HEK293 (cell line): Measurements from ENCODE around the gene CCBE1.

Experiments
- CTCF ChIA-PET: fragments of 350-600 bp; formaldehyde crosslinking; extraction: SDS; loops from one replicate; lab custom pipeline; 2021; ENCODE audit warnings: antibody characterized with exemption; lab: Yijun Ruan, JAX
- POLR2A ChIA-PET: fragments of 300-600 bp; formaldehyde crosslinking; extraction: SDS; loops from one replicate; lab custom pipeline; 2020; ENCODE audit warnings: antibody characterized with exemption, inconsistent platforms; lab: Yijun Ruan, JAX
- H3K27ac ChIP-seq: fragments of 200-500 bp; sonication (Bioruptor generic); 2 replicates; pipeline ENCODE4 v1.5.1; 2014; ENCODE audit warnings: low read depth, low read length, control low read depth, inconsistent platforms; ENCODE audit errors: extremely low read depth
- H3K36me3 ChIP-seq, 2 experiments: fragments of 200-500 bp in 1 of 2; sonication (Bioruptor generic) in 1 of 2; 1 replicate in 1 of 2; 2 replicates in 1 of 2; pipeline ENCODE4 v1.5.1; 2014 to 2017; ENCODE audit warnings: inconsistent platforms in 2 of 2, low read length in 2 of 2; ENCODE audit not compliant: control insufficient read depth in 2 of 2, insufficient read depth in 1 of 2
- H3K4me1 ChIP-seq: fragments of 200-500 bp; sonication (Bioruptor generic); 2 replicates; pipeline ENCODE4 v1.5.1; 2014; ENCODE audit warnings: mild to moderate bottlenecking, low read length, inconsistent platforms; ENCODE audit not compliant: control insufficient read depth, insufficient read depth
- H3K4me3 ChIP-seq: 2 replicates; pipeline ENCODE4 v1.5.1; 2011; ENCODE audit warnings: low read depth, mild to moderate bottlenecking, control low read depth, low read length, moderate library complexity
- H3K9me3 ChIP-seq: fragments of 200-500 bp; sonication (Bioruptor generic); 2 replicates; pipeline ENCODE4 v1.5.1; 2014; ENCODE audit warnings: low read depth, low read length, inconsistent platforms; ENCODE audit not compliant: control insufficient read depth, insufficient read depth
- EGR2 ChIP-seq: fragments of 450-650 bp; formaldehyde crosslinking; IDR thresholded peaks from 2 replicates; pipeline ENCODE4 v1.5.1; 2016; ENCODE audit warnings: low read depth, missing biosample characterization, missing genetic modification characterization
- GLIS1 ChIP-seq: fragments of 450-650 bp; formaldehyde crosslinking; IDR thresholded peaks from 2 replicates; pipeline ENCODE4 v1.5.1; 2016; ENCODE audit warnings: missing biosample characterization, missing genetic modification characterization
- HOXA7 ChIP-seq: sonication (generic); formaldehyde crosslinking; IDR thresholded peaks from 2 replicates; pipeline ENCODE4 v1.8.1; 2022; ENCODE audit warnings: missing genetic modification reagents, borderline replicate concordance
- MEIS1 ChIP-seq: sonication (generic); formaldehyde crosslinking; IDR thresholded peaks from 2 replicates; pipeline ENCODE4 v1.8.1; 2022; ENCODE audit warnings: missing genetic modification reagents, mild to moderate bottlenecking, borderline replicate concordance
- ZFHX2 ChIP-seq: fragments of 450-650 bp; formaldehyde crosslinking; conservative IDR thresholded peaks from 2 replicates; pipeline ENCODE4 v1.5.1; 2016; ENCODE audit warnings: missing biosample characterization, missing genetic modification characterization
- ZNF10 ChIP-seq: fragments of 450-650 bp; formaldehyde crosslinking; IDR thresholded peaks from 2 replicates; pipeline ENCODE4 v1.5.1; 2017; ENCODE audit warnings: missing biosample characterization, missing genetic modification characterization
- ZNF2 ChIP-seq: fragments of 450-650 bp; formaldehyde crosslinking; IDR thresholded peaks from 2 replicates; pipeline ENCODE4 v1.5.1; 2016; ENCODE audit warnings: missing biosample characterization, missing genetic modification characterization
- ZNF335 ChIP-seq: fragments of 450-650 bp; formaldehyde crosslinking; conservative IDR thresholded peaks from 2 replicates; pipeline ENCODE4 v1.5.1; 2016; ENCODE audit warnings: missing biosample characterization, missing genetic modification characterization
- ZNF501 ChIP-seq: fragments of 450-650 bp; formaldehyde crosslinking; IDR thresholded peaks from 2 replicates; pipeline ENCODE4 v1.5.1; 2016; ENCODE audit warnings: missing biosample characterization, missing genetic modification characterization
- ZNF530 ChIP-seq: fragments of 450-650 bp; formaldehyde crosslinking; IDR thresholded peaks from 2 replicates; pipeline ENCODE4 v1.5.1; 2016; ENCODE audit warnings: low read depth, missing biosample characterization, missing genetic modification characterization
- ZNF791 ChIP-seq: fragments of 450-650 bp; formaldehyde crosslinking; IDR thresholded peaks from 2 replicates; pipeline ENCODE4 v1.5.1; 2016; ENCODE audit warnings: missing biosample characterization, missing genetic modification characterization
- ZNF830 ChIP-seq: fragments of 450-650 bp; IDR thresholded peaks from 2 replicates; pipeline ENCODE4 v1.5.0; 2018; ENCODE audit warnings: missing biosample characterization, missing genetic modification characterization, low read depth, mild to moderate bottlenecking, moderate library complexity
- ZSCAN18 ChIP-seq: fragments of 450-650 bp; formaldehyde crosslinking; IDR thresholded peaks from 2 replicates; pipeline ENCODE4 v1.5.1; 2016; ENCODE audit warnings: missing biosample characterization, missing genetic modification characterization
- TF ChIP-seq, protein P1 (sequence below): fragments of 450-650 bp; formaldehyde crosslinking; IDR thresholded peaks from 2 replicates; pipeline ENCODE4 v1.5.1; 2016; ENCODE audit warnings: missing biosample characterization, missing genetic modification characterization
- TF ChIP-seq, protein P2 (sequence below): fragments of 450-650 bp; formaldehyde crosslinking; IDR thresholded peaks from 2 replicates; pipeline ENCODE4 v1.5.1; 2016; ENCODE audit warnings: missing biosample characterization, missing genetic modification characterization, low read depth
- TF ChIP-seq, protein P3 (sequence below): fragments of 450-650 bp; formaldehyde crosslinking; IDR thresholded peaks from 2 replicates; pipeline ENCODE4 v1.5.1; 2017; ENCODE audit warnings: missing biosample characterization, missing genetic modification characterization

CCBE1 gene

DNA sequence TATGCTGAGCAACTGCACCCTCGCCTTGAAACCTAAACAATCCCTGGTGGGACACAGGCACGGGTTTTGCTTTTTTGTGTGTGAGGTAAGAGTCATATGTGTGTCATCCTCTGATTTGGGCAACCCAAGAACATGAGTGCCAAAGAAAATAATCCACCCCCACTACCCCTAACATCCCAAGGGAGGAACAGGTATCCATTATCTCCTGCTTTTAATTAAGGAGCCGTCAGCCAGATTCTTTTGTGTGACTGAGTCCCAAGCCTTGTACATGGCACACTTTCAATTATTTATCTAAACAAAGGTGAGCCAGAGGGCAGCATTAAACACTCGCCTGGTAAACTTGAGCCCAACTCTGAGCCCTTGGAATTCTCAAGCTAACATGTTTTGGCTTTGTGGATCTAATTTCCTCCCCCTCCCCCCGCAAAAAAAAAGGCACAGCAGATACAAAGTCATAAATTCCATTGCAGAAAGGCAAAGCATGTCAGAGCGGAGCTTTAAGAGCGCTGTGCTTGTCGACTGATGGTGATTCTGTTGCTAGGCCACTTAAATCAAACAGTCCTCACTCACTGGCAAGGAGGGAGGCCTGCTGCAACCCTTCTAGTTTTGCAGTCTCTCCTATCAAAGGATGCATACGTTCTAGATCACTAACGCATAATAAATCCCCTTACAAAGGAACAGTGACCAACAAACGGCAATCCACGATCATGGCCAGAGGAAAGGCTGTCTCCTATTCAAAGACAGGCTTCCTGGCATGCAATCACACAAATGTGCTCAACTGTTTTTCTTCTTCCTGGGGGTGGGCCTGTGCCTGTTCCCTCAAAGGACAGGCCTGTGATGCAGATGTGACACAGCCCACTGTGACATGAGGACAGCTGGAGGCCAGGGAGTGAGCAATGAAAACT, 194.7 kb downstream of the CCBE1 start (continued):
- TF ChIP-seq, protein P1, sequence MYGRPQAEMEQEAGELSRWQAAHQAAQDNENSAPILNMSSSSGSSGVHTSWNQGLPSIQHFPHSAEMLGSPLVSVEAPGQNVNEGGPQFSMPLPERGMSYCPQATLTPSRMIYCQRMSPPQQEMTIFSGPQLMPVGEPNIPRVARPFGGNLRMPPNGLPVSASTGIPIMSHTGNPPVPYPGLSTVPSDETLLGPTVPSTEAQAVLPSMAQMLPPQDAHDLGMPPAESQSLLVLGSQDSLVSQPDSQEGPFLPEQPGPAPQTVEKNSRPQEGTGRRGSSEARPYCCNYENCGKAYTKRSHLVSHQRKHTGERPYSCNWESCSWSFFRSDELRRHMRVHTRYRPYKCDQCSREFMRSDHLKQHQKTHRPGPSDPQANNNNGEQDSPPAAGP (tag by site-specific recombination): peak; percentile 73; the same call in 1 of the 2 replicates
- TF ChIP-seq ZNF530 (tag by site-specific recombination) (no peak), ZNF2 (peak; percentile 43; the same call in 1 of the 2 replicates), ZNF10 (tag by site-specific recombination) (peak; percentile 31), MEIS1 (CRISPR knock-in tag) (no peak)
- TF ChIP-seq, protein P2, sequence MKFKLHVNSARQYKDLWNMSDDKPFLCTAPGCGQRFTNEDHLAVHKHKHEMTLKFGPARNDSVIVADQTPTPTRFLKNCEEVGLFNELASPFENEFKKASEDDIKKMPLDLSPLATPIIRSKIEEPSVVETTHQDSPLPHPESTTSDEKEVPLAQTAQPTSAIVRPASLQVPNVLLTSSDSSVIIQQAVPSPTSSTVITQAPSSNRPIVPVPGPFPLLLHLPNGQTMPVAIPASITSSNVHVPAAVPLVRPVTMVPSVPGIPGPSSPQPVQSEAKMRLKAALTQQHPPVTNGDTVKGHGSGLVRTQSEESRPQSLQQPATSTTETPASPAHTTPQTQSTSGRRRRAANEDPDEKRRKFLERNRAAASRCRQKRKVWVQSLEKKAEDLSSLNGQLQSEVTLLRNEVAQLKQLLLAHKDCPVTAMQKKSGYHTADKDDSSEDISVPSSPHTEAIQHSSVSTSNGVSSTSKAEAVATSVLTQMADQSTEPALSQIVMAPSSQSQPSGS (tag by site-specific recombination): no peak
- TF ChIP-seq, all 188 proteins: peak for 53

GRCh38 chr18:59501920-59502273, 195.3 kb downstream of the CCBE1 start:
- no peak for TF ChIP-seq ZSCAN18 (tag by site-specific recombination)
- peak; percentile 63; the same call in 1 of the 2 replicates for TF ChIP-seq ZFHX2
- no peak for TF ChIP-seq ZNF830 (tag by site-specific recombination)
- TF ChIP-seq GLIS1 (tag by site-specific recombination): peak; percentile 74
- TF ChIP-seq EGR2: peak; percentile 48; the same call in 1 of the 2 replicates
- TF ChIP-seq ZNF335: peak; percentile 58

DNA sequence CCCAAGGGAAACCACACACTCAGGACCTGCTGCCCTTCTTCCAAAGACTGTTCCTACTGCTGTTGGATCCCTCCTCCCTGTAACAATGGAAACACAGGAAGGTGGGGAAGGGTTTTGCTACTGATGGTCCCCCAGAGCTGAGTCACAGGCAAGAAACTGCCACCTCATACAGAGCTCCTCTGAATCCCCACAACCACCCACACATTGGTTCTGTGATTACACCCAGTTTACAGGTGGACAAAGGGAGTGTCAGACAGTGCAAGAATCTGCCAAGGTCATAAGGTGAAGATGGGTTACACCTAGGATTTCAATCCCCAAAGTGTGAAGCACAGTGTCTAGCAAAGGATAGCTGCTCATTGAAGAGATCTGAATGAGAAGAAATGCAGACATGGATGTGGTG, 196.5 kb downstream of the CCBE1 start:
- POLR2A ChIA-PET: no interaction called here
- TF ChIP-seq HOXA7 (CRISPR knock-in tag) (no peak), ZNF791 (tag by site-specific recombination) (no peak), ZFHX2 (peak; percentile 15; the same call in 1 of the 2 replicates), ZNF501 (tag by site-specific recombination) (no peak)
- TF ChIP-seq, protein P3, sequence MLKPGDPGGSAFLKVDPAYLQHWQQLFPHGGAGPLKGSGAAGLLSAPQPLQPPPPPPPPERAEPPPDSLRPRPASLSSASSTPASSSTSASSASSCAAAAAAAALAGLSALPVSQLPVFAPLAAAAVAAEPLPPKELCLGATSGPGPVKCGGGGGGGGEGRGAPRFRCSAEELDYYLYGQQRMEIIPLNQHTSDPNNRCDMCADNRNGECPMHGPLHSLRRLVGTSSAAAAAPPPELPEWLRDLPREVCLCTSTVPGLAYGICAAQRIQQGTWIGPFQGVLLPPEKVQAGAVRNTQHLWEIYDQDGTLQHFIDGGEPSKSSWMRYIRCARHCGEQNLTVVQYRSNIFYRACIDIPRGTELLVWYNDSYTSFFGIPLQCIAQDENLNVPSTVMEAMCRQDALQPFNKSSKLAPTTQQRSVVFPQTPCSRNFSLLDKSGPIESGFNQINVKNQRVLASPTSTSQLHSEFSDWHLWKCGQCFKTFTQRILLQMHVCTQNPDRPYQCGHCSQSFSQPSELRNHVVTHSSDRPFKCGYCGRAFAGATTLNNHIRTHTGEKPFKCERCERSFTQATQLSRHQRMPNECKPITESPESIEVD (tag by site-specific recombination): no peak
- H3K27ac ChIP-seq: no peak overlapping the region
- no peaks in the 10 kb centered on the region for H3K9me3 ChIP-seq
- CTCF ChIA-PET: interaction anchor here (1.0 to 2.3 kb wide), 2 partner anchors 41 to 98 kb away, joined by 3 to 6 read pairs; no protein-coding TSS in a partner anchor
- H3K4me3 ChIP-seq: no peak overlapping the region
- H3K4me1 ChIP-seq: peaks cover 12% of the 10 kb centered on the region
- no peaks in the 10 kb centered on the region for H3K36me3 ChIP-seq

More at GRCh38 chr18:59501920-59502273, 195.3 kb downstream of the CCBE1 start:
- H3K27ac ChIP-seq: peak overlapping the region; percentile 77
- H3K36me3 ChIP-seq: no peaks in the 10 kb centered on the region
- CTCF ChIA-PET: interaction anchor here (2.3 kb wide), 1 partner anchor 42 kb away, joined by 6 read pairs; no protein-coding TSS in a partner anchor
- POLR2A ChIA-PET: interaction anchor here (1.3 kb wide), 1 partner anchor 122 kb away, joined by 3 read pairs; no protein-coding TSS in a partner anchor
- no peaks in the 10 kb centered on the region for H3K9me3 ChIP-seq
- peaks cover 12% of the 10 kb centered on the region for H3K4me1 ChIP-seq
- no peak overlapping the region for H3K4me3 ChIP-seq
